CD4-positive, alpha-beta T cell (primary cell): Measurements from ENCODE around the gene CFAP157. TPM values are rescaled to one million over a fixed set of nuclear protein-coding genes. Genes with fewer than 3 reads are reported as not detected.

ENCODE experiments used
- ATAC-seq: fragments of 200-7000 bp; cut with Tn5 transposase; one replicate; pipeline ENCODE4 v1.10.0; 2022; ENCODE audit warnings: mild to moderate bottlenecking; ENCODE audit not compliant: poor library complexity
- CTCF ChIA-PET: fragments of 350-600 bp; sonication (Branson Sonifier 250); formaldehyde crosslinking; loops from one replicate; lab custom pipeline; 2021; ENCODE audit warnings: antibody characterized with exemption, inconsistent platforms; lab: Charles Lee
- POLR2A ChIA-PET: fragments of 350-600 bp; sonication (Branson Sonifier 250); formaldehyde crosslinking; loops from one replicate; lab custom pipeline; 2021; ENCODE audit warnings: antibody characterized with exemption, inconsistent platforms; lab: Charles Lee
- DNase-seq, 14 experiments: peaks; one replicate each; pipeline ENCODE4 v3.0.0-alpha.2; 2013 to 2020; ENCODE audit warnings: mixed read lengths in 2 of 14
- H3K27ac ChIP-seq, 2 donors: one replicate each; pipeline versions ENCODE4 v1.5.1 to v1.7.0; 2013; ENCODE audit warnings: low read length in 2 of 2, low read depth in 1 of 2, mild to moderate bottlenecking in 1 of 2
- H3K27me3 ChIP-seq, 2 experiments: 1 replicate in 1 of 2; 2 replicates in 1 of 2; pipeline versions ENCODE4 v1.6.1 to v1.7.0; 2013; ENCODE audit warnings: low read length in 2 of 2, control low read depth in 1 of 2, mild to moderate bottlenecking in 1 of 2, moderate library complexity in 1 of 2; ENCODE audit not compliant: insufficient read depth in 2 of 2, control insufficient read depth in 1 of 2
- H3K36me3 ChIP-seq: one replicate; pipeline ENCODE4 v1.6.1; 2013; ENCODE audit warnings: low read length, control low read depth; ENCODE audit not compliant: insufficient read depth
- H3K4me1 ChIP-seq: one replicate; pipeline ENCODE4 v1.6.1; 2013; ENCODE audit warnings: low read length, control low read depth; ENCODE audit not compliant: insufficient read depth
- H3K4me3 ChIP-seq: one replicate; pipeline ENCODE4 v1.5.1; 2013; ENCODE audit warnings: mild to moderate bottlenecking, low read length, moderate library complexity
- H3K9me3 ChIP-seq, 2 experiments: 1 replicate in 1 of 2; 2 replicates in 1 of 2; pipeline versions ENCODE4 v1.6.1 to v1.7.0; 2013; ENCODE audit warnings: low read length in 2 of 2, mild to moderate bottlenecking in 2 of 2, control low read depth in 1 of 2, moderate library complexity in 1 of 2; ENCODE audit not compliant: control insufficient read depth in 1 of 2, insufficient read depth in 1 of 2
- H3K27ac Mint-ChIP-seq: one replicate; pipeline ENCODE4 v1.8.0; 2020; ENCODE audit warnings: mixed read lengths
- H3K27me3 Mint-ChIP-seq: one replicate; pipeline ENCODE4 v1.8.0; 2021; ENCODE audit warnings: mixed read lengths
- H3K36me3 Mint-ChIP-seq: one replicate; pipeline ENCODE4 v1.8.0; 2021; ENCODE audit warnings: low read depth, mixed read lengths
- H3K4me1 Mint-ChIP-seq: one replicate; pipeline ENCODE4 v1.8.0; 2021; ENCODE audit warnings: low read depth, mixed read lengths
- H3K4me3 Mint-ChIP-seq: one replicate; pipeline ENCODE4 v1.8.0; 2020; ENCODE audit warnings: mild to moderate bottlenecking, mixed read lengths
- H3K9me3 Mint-ChIP-seq: one replicate; pipeline ENCODE4 v1.8.0; 2020; ENCODE audit warnings: mixed read lengths
- intact Hi-C, 2 experiments: fragments of 100-400 bp; cut with DNase I in 1 of 2; cut with micrococcal nuclease in 1 of 2; formaldehyde crosslinking; loops; one replicate each; pipeline versions ENCODE4 v1.15.1 to v1.9.0; 2023 to 2025; cut with DNase I, micrococcal nuclease
- total RNA-seq, 174 experiments: library from RNA in 2 of 174; stranded (reverse) in 2 of 174; gene quantifications; one replicate each; pipeline ENCODE4 v1.2.3 and lab custom pipeline; 2021 to 2026
- TF ChIP-seq, protein P1 (sequence below): fragments of 200-600 bp; IDR thresholded peaks from one replicate; pipeline ENCODE4 v1.8.0; 2022; ENCODE audit warnings: antibody characterized with exemption, mild to moderate bottlenecking

CFAP157 gene
- total RNA-seq, 2 experiments from 2014 or later, result 0.11 TPM; not detected in 1

DNA sequence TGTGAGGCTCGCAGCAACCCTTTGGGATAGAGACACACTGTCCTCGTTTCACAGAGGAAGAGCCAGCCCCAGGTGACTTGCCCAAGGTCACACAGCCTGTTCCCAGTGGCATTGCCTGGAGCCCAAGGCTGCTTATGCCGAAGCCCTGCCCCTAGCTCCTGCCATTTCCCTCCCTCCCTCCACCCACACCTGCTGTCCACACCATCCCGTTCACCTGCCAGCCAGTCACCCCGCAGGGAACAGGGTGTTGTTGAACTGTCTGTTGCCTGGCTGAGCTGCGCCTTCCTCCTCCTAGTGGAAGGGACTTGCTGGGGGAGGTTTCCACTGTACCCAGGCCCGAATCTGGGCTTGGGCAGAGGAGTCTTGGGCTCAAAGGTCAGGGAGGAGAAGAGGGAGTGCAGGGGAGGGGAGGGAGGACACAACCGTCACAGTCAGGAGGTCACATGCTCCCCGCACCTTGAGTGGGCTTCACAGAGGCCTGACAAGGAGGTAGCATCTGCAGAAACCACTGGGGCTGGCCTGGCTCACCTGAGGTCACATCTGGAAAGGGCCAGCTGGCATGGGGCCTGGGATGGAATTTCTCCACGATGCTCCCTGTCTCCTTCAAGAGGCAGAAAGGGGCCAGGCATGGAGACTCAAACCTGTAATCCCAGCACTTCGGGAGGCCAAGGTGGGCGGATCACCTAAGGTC lies 15.4 kb downstream of the CFAP157 start:
- Mint-ChIP-seq H3K27me3 (no peaks in the 10 kb centered on the region), H3K36me3 (no peaks in the 10 kb centered on the region), H3K4me1 (peaks cover 10% of the 10 kb centered on the region), H3K9me3 (no peaks in the 10 kb centered on the region), H3K27ac (no peak overlapping the region), H3K4me3 (no peak overlapping the region)
- CTCF ChIA-PET, result interaction anchor here (0.6 kb wide), 1 partner anchor 13 kb away, joined by 3 read pairs; the partner anchor contains the start of gene TOR2A
- H3K27ac ChIP-seq, result no peak overlapping the region
- POLR2A ChIA-PET, result no interaction called here
- no peaks in the 10 kb centered on the region for H3K27me3 ChIP-seq
- TF ChIP-seq, protein P1, sequence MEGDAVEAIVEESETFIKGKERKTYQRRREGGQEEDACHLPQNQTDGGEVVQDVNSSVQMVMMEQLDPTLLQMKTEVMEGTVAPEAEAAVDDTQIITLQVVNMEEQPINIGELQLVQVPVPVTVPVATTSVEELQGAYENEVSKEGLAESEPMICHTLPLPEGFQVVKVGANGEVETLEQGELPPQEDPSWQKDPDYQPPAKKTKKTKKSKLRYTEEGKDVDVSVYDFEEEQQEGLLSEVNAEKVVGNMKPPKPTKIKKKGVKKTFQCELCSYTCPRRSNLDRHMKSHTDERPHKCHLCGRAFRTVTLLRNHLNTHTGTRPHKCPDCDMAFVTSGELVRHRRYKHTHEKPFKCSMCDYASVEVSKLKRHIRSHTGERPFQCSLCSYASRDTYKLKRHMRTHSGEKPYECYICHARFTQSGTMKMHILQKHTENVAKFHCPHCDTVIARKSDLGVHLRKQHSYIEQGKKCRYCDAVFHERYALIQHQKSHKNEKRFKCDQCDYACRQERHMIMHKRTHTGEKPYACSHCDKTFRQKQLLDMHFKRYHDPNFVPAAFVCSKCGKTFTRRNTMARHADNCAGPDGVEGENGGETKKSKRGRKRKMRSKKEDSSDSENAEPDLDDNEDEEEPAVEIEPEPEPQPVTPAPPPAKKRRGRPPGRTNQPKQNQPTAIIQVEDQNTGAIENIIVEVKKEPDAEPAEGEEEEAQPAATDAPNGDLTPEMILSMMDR, result no peak
- peaks cover 37% of the 10 kb centered on the region for H3K4me1 ChIP-seq
- no peak overlapping the region for H3K4me3 ChIP-seq
- H3K36me3 ChIP-seq, result no peaks in the 10 kb centered on the region
- no peaks in the 10 kb centered on the region for H3K9me3 ChIP-seq
- intact Hi-C loops, result no loop called here
- DNase-seq (no peak), ATAC-seq (no peak)

DNA sequence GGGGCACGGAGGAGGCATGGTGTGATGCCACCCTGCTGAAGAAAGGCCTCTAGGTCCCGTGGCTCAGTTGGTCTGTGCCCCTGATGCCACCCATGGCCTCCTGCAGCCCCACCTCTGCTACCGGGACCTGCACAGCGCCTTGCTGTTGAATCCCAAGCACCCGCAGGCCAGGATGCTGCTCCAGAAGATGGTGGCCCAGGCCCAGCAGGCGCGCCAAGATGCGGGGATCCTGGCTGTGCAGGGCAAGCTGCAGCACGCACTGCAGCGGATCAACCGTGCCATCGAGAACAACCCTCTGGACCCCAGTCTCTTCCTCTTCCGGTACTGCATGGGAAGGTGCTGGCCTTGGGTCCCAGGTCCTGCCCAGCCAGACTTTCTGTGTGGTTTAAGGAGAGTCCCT lies 16.2 kb downstream of the CFAP157 start:
- Mint-ChIP-seq H3K9me3 (no peaks in the 10 kb centered on the region), H3K36me3 (no peaks in the 10 kb centered on the region), H3K27ac (no peak overlapping the region), H3K4me1 (peaks cover 10% of the 10 kb centered on the region), H3K4me3 (no peak overlapping the region), H3K27me3 (no peaks in the 10 kb centered on the region)
- no peak overlapping the region for H3K27ac ChIP-seq
- H3K4me1 ChIP-seq, result peaks cover 37% of the 10 kb centered on the region
- no peaks in the 10 kb centered on the region for H3K9me3 ChIP-seq
- ChIA-PET POLR2A (no interaction called here), CTCF (interaction anchor here (2.7 kb wide), 1 partner anchor 12 kb away, joined by 7 read pairs; the partner anchor contains the start of gene TOR2A)
- intact Hi-C loops, result no loop called here
- DNase-seq, result no peak
- TF ChIP-seq, protein P1, result no peak
- no peaks in the 10 kb centered on the region for H3K36me3 ChIP-seq
- H3K27me3 ChIP-seq, result no peaks in the 10 kb centered on the region
- no peak for ATAC-seq
- H3K4me3 ChIP-seq, result no peak overlapping the region

DNA sequence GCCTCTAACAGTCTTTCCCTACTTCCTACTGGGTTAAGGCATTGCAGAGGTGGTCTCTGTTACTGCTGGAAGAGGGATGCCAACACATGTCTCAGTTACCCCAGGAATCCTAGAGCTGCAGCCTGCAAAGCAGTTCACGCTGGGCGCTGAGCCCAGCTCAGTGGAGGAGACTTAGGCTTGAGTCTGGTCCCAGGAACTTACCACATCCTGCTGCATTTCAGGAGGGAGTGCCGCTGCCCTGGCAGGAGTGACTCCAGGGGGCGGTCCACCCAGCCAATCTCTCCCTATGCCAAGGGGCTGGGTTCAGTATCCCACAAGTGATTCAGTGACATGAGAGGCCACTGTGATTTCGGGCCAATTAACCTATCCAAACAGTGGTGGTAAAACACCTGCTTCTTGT lies 16.7 kb downstream of the CFAP157 start:
- Mint-ChIP-seq H3K27ac (no peak overlapping the region), H3K27me3 (no peaks in the 10 kb centered on the region), H3K36me3 (no peaks in the 10 kb centered on the region), H3K4me1 (peaks cover 10% of the 10 kb centered on the region), H3K4me3 (no peak overlapping the region), H3K9me3 (no peaks in the 10 kb centered on the region)
- no peaks in the 10 kb centered on the region for H3K36me3 ChIP-seq
- TF ChIP-seq, protein P1, result no peak
- H3K27ac ChIP-seq, result no peak overlapping the region
- no peaks in the 10 kb centered on the region for H3K9me3 ChIP-seq
- H3K4me1 ChIP-seq, result peaks cover 37% of the 10 kb centered on the region
- POLR2A ChIA-PET, result no interaction called here
- ATAC-seq (no peak), DNase-seq (no peak)
- no peaks in the 10 kb centered on the region for H3K27me3 ChIP-seq
- intact Hi-C loops, result no loop called here
- CTCF ChIA-PET, result interaction anchor here (2.7 kb wide), 1 partner anchor 11 kb away, joined by 7 read pairs; the partner anchor contains the start of gene TOR2A
- no peak overlapping the region for H3K4me3 ChIP-seq
